Ecto neural progenitor cell (in vitro differentiated cells): ENCODE measurements around the gene PIP4P1.
"Not testable (repeated sequence)": the region's sequence is repeated elsewhere in the genome, so short reads cannot be mapped to it uniquely, and the experiment has no call there.

Source experiments
- DNase-seq: peaks from one replicate; pipeline ENCODE4 v3.0.0-alpha.2; 2018; ENCODE audit warnings: low spot score

Gene PIP4P1

GRCh38 chr14:20476776-20477175 lies 15.5 kb upstream of the PIP4P1 start:
- no peak for DNase-seq

- DNase-seq = no peak
Observed at GRCh38 chr14:20472536-20473169, 11.4 kb upstream of the PIP4P1 start.

GRCh38 chr14:20470603-20470901 lies 9.3 kb upstream of the PIP4P1 start:
- DNase-seq = no peak

DNA sequence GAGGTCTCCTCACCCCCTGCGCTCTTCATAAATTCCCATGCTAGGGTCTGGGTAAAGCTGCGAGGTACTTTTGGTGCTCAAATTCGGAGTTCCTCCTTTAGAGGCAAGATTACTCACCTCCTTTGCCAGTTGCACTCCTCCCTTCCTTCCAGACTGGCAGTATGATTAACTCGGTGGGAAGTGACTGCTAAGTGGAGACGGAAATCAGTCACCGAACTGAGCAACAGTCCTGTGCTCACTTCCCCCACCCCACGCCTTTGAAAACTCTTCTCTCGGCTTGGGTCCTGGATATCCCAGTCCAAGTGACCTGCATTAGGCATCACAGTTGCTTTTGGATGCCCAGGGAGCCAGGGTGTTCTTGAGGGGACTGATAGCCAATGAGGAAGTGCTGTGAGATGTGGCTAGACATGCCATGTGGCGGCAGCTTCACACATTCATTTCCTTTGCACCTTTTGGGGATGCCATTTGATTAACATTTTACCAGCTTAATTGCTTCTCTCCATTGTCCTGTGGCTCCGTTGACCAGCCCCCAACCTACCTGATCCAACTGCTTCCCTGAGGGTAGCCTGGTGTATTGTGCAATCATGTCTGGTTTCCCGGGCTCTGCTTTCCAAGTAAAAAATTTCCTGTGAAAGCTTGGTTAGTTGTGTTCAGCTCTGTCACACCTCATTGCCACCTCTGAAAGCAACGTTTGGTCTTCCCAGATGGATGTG lies 8.8 kb upstream of the PIP4P1 start:
- peak; percentile 53 for DNase-seq

DNA sequence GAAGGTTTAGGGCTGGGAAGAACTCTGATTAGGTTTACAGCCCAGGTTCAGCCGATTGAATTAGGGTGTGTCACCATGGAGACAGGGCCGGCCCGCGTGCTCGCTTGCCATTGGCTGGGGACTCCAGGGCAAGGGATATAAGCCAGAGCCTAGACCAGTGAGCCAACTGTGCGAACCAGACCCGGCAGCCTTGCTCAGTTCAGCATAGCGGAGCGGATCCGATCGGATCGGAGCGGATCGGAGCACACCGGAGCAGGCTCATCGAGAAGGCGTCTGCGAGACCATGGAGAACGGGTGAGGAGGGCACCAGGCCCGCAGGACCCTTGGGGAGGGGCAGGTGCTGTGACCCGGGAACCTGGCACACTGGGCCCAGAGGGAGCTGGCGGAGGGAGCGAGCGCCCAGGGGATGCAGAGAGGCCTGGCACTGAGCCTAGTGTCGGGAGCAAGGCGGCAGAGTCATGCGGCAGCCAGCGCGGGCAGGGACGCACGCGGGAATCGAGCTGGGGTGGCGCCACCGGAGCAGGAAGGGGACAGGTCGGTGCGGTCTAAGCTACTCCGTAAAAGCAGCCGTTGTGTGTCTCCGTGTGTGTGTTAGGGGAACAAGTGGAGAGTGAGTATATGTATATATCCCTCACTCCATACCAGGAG lies 8.1 kb upstream of the PIP4P1 start, which contains the start of gene PNP:
Gene PNP, plus strand, starts transcription at position 165 of the 648 bp plus-strand sequence. Its CDS starts 119 bp downstream, at position 284.
- DNase-seq = peak; percentile 96

DNA sequence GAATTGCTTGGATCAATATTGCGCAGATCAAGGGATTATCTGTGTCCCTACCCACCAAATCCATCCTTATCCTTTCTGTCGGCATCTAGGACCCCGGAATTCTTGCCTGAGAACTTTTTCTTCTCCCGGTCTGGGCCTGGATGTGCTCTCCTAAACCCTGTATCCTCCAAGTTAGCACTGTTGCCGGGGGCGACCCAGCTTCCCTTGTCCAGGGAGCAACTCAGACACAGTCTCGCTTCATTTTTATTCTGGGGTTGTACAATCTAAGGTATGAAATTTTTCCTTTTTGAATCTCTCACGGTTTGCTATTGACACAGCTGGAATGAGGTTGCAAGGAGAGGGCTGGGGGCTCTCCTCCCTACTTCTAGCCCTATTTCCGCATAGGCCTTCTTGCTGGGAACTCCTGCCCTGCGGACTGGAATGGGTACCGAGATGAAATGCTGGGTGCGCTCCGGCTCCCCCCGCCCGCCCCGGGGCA lies 7.6 kb upstream of the PIP4P1 start:
- no peak for DNase-seq

DNA sequence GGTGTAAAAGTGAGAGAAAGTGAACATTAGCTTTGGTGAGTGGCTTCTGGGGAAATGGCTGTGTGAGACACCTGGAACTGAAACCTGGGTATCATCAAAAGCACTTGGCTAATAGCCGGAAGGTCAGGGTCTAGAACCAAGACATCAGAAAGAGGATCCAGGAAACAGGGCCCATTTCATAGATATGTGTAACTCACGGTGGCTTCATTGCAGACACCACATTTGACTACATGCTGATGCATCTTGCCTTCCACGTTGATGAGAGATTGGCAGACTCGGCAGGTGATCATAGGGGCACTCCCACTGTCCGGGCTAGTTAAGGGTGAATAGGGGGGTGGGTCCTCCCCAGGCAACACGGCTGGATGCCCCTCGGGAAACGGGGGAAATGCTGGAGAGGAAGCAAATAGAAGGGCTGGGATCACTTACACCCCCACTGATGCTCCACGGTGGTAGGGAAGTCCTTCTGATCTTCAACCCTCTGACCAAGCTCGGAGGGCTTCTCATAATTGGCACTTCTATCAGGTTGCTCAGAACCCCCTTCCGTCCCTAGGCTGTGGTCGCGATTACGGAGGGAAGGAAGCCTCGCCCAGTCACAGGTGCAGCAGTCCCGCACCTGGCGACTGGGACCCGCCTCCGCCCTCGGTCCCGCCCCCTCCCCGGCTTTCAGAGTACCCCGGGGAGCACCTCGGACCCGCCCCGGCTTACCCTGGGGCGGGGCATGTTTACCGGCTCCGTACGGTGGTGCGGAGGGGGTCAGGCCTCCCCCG lies 593 bp downstream of the PIP4P1 start:
- no peak for DNase-seq

DNA sequence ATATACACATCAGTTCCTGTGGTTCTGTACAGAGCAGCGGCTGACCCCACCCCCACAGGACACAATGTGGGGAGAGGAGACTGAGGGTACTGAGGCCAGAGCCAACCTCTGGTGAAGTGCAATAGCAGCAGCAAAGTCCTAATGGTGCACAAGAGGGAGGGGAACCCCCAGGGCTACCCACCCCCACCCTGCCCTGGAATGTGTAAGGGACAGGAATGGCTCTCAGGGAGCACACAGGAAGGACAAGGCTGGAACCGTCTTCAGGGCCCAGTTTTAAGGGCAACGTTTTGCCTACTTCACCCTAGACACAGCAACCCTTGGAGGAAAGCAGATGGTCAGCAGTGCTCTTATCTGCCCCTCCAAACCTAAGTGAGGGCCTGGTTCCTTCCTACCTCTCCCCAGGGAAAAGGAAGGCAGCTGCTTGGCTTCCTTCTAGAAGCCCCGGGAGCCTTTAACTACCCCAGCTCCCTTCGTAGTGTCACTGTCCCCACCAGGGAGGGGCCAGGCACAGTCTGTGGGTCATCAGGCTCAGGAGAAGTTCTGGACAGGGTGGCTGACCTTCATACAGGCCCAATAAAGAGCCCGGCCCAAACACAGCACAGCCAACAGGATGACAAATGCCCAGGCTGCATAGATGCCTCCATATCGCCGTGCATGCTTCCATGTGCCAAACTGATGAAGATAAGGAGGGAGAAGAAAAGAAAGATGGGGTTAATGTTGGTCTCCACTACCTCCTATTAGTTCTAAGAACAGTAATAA lies 3.0 kb downstream of the PIP4P1 start:
- no peak for DNase-seq

DNA sequence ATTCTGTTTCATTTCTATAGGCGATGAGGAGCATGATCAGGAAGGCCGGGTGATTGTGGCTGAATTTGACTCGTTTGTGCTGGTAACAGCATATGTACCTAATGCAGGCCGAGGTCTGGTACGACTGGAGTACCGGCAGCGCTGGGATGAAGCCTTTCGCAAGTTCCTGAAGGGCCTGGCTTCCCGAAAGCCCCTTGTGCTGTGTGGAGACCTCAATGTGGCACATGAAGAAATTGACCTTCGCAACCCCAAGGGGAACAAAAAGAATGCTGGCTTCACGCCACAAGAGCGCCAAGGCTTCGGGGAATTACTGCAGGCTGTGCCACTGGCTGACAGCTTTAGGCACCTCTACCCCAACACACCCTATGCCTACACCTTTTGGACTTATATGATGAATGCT lies 4.3 kb downstream of the PIP4P1 start:
- no peak for DNase-seq

DNA sequence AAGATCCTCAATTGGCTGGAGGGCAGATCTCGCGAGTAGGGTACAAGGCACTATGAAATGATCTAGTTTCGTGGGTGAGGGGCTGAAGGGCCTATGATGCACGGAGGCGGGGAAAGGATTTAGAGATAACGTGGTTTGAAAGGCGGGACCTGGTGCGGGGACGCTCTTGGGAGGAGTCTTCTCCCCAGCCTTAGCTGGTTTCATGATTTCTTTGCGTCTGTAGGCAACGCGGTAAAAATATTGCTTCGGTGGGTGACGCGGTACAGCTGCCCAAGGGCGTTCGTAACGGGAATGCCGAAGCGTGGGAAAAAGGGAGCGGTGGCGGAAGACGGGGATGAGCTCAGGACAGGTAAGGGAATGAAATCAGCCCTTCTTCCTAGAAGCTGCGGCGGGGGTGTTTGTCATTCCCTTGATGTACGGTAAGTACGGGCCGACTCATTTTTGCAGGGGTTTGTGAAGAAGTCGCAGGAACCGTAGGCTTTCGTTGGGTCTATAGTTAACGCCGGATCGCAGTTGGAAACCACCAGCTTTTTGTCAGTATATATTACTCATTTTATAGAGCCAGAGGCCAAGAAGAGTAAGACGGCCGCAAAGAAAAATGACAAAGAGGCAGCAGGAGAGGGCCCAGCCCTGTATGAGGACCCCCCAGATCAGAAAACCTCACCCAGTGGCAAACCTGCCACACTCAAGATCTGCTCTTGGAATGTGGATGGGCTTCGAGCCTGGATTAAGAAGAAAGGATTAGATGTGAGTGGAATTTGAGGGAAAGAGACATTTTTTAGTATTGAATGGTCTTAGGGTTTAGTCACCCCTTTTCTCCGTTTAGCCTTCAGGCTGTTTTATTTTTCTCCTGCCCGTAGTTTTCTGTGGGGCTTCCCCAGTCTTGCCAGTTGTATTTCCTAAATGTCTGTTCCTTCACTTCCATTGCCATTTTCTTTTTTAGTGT lies 5.6 kb downstream of the PIP4P1 start:
- DNase-seq = no peak

DNA sequence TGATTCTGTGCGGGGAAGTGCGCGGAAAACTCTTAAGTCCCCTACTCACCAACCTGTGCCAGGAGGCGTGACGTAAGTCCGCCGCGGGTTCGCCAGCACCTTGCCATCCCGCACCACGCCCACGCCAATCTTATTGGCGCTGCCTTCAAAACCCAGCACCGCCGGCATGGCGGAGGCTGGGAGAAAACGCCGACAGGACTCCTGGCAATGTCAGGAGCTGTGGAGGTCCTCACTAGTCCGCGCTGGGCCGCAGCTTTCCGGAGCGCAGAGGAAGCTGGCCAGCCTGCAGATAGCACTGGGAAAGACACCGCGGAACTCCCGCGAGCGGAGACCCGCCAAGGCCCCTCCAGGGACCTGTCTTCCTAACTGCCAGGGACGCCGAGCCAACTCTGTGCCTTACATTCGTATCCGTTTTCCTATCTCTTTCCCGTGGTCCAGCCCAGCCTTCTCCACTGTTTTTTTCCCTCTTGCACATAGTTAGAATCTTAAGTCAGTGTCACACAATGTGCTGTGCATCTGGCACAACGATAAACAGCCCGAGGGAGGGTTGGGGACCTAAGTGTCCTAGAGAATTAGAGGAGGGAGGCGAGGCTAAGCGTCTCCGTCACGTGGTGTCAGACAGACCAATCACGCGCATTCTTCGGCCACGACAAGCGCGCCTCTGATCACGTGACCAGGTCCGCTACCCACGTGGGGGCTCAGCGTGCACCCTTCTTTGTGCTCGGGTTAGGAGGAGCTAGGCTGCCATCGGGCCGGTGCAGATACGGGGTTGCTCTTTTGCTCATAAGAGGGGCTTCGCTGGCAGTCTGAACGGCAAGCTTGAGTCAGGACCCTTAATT lies 6.5 kb downstream of the PIP4P1 start, which contains the start of the genes APEX1 and OSGEP:
Gene APEX1, plus strand, starts transcription at position 711 of the 839 bp plus-strand sequence. CDS start 420 bp downstream, outside the sequence.
Gene OSGEP, minus strand, starts transcription at position 297 of the 839 bp plus-strand sequence. Its CDS starts 129 bp downstream, at position 168.
- DNase-seq = peak; percentile 99

DNA sequence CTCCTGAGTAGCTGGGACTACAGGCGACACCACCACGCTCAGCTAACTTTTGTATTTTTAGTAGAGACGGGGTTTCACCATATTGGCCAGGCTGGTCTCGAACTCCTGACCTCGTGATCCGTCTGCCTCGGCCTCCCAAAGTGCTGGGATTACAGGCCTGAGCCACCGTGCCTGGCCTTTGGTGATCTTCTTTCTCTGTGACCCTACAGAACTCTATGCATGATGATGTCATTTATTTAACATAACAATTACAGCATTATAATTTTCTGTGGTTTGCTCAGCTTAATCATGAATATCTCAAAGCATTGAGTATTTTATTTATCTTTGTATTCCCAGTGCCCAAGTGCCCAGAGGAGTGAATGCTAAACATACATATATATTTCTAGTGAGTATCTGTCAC lies 8.4 kb downstream of the PIP4P1 start:
- DNase-seq = not testable (repeated sequence)

DNA sequence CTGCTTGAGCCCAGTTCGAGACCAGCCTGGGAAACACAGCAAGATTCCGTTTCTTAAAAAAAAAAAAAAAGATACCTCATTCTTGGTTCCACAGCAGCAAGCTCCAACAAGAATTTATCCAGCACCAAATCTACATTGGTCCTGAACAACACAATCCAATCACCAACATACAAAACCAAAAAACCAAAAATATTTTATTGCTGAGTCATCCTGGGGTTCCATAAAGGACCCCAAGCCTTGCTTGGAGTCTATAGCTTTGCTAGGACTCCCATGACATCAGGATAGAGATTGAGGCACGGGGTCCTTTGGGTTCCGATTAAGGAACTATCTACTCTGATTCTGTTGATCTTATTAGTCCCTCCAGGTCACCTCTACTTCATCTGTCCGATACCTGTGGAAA lies 14.3 kb downstream of the PIP4P1 start:
- no peak for DNase-seq

DNA sequence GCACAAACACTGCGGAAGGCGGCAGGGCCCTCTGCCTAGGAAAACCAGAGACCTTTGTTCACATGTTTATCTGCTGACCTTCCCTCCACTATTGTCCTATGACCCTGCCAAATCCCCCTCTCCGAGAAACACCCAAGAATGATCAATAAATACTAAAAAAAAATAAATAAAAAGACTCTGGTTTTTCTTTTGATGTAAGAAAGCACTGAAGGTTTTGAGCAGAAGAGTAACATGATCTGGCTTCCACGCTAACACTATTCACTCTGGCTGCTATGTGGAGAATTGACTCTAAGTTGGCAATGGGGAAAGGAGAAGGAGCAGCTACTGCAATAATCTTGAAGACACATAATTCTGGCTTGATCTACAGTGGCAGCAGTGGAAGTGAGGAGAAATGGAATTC lies 17.6 kb downstream of the PIP4P1 start:
- DNase-seq = not testable (repeated sequence)

- no peak for DNase-seq
Observed at GRCh38 chr14:20441461-20441860, 19.8 kb downstream of the PIP4P1 start.

DNA sequence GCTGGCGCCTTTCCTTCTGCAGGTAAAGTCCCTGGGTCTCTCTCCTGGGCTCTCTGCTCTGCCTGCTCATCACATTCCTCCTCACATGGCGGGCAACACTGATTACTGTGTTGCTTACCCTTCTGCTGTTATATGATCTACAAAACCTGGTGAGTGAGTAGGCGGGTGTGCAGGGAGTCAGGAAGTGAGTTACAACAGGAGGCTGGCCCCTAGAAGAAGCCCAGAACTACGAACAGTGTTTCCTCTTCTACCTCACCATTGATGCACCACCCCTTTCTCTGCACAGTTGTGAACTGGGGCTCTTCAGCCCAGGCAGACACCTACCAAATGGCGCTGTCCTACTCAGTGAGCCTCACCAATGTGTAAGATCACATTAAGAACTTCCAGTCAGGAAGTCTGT lies 20.4 kb downstream of the PIP4P1 start:
- DNase-seq = no peak

DNA sequence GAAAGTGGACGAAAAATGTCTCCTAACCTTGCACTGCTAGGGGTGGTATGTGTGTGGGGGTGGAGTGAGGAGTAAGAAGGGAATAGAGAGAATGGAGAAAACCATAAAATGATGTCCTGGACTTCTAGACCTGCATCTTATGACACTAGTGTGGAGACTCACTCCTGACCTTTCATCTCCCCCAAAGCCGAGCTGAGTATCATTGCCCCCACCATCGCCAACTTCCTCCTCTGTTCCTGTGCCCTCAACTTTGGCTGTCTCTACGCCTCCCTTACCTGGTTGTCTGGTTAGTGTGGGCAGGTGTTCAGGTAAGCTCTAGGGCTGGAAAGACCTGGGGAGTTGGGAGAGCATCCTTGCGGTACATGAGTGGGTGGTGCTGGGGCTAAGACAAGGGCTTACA lies 20.8 kb downstream of the PIP4P1 start:
- DNase-seq = no peak

DNA sequence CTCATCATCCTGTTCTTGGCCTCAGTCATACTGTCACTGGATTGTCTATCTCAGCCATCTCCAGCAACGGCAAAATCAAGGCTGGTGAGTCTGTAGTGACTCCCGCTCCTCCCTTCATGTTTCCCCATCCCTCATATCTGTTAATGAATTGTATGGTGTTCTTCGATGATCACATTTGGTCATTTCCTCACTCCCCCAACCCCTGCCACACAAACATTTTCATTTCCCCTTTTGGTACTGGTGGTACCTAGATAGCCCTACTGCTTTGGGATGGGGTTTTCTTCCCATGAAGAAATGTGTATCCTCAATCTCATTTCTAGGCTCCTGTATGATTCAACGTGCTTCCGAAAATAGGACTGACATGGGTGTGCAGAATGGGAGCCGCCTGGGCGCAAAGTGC lies 22.6 kb downstream of the PIP4P1 start:
- DNase-seq = no peak

- DNase-seq = no peak
Observed at GRCh38 chr14:20436363-20436755, 24.9 kb downstream of the PIP4P1 start.
